Activated B cell treated with CpG ODN at 0.5 μM for 24 hours (primary cell): Measurements from ENCODE around the gene TFPT. TPM values are rescaled to one million over a fixed set of nuclear protein-coding genes. Genes with fewer than 3 reads are reported as not detected.

Experiments used
- ATAC-seq: fragments of 200-7000 bp; cut with Tn5 transposase; one replicate; pipeline ENCODE4 v1.10.0; 2021; ENCODE audit warnings: low read depth, mild to moderate bottlenecking, moderate library complexity
- CTCF ChIA-PET: fragments of 350-600 bp; sonication (Branson Sonifier 250); formaldehyde crosslinking; loops from one replicate; lab custom pipeline; 2021; ENCODE audit warnings: antibody characterized with exemption; lab: Charles Lee
- POLR2A ChIA-PET: fragments of 350-600 bp; sonication (Branson Sonifier 250); formaldehyde crosslinking; loops from one replicate; lab custom pipeline; 2021; ENCODE audit warnings: antibody characterized with exemption; lab: Charles Lee
- DNase-seq: peaks from one replicate; pipeline ENCODE4 v3.0.0; 2022
- H3K27ac Mint-ChIP-seq: one replicate; pipeline ENCODE4 v1.8.0; 2020; ENCODE audit warnings: mixed read lengths
- H3K27me3 Mint-ChIP-seq: one replicate; pipeline ENCODE4 v1.8.0; 2021; ENCODE audit warnings: mixed read lengths
- H3K36me3 Mint-ChIP-seq: one replicate; pipeline ENCODE4 v1.8.0; 2021; ENCODE audit warnings: low read depth, mixed read lengths
- H3K4me1 Mint-ChIP-seq: one replicate; pipeline ENCODE4 v1.8.0; 2021; ENCODE audit warnings: mixed read lengths
- H3K4me3 Mint-ChIP-seq: one replicate; pipeline ENCODE4 v1.8.0; 2020; ENCODE audit warnings: mild to moderate bottlenecking, mixed read lengths
- H3K9me3 Mint-ChIP-seq: one replicate; pipeline ENCODE4 v1.8.0; 2020; ENCODE audit warnings: mixed read lengths
- intact Hi-C: fragments of 100-400 bp; cut with micrococcal nuclease; formaldehyde crosslinking; loops from one replicate; pipeline ENCODE4 v1.15.1; 2024
- total RNA-seq: library from RNA; stranded (reverse); gene quantifications from 2 replicates; pipeline ENCODE4 v1.2.3, GENCODE V29; 2022
- TF ChIP-seq, protein P1 (sequence below): fragments of 200-600 bp; IDR thresholded peaks from one replicate; pipeline ENCODE4 v1.8.0; 2022; ENCODE audit warnings: antibody characterized with exemption, mild to moderate bottlenecking

The TFPT gene
- total RNA-seq, 1 donor from 2014 or later: 17.9 TPM

DNA sequence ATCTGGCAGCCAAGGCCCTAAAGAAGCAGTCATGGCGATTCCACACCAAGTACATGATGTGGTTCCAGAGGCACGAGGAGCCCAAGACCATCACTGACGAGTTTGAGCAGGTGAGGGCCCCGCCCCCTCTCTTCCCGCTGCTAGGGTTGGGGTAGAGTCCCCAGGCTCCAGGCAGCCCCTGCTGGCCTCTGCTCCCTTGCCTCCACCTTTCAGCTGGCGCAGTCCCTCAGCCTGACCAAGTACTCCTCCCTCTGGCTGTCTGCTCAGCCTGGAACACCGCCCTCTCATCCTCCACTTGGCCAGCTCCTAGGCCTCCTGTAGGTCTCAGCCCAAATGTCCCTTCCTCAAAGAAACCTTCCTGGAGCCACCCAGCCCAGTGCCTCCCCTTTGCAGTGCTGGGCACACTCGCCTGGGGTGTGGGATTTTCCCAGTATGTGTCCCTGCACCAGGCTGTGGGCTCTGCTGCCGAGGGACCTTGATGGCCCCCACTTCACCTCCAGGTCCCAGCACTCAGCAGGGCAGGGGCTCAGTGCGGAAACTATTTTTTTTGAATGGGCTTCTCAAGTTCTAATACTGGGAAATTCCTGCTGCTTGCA lies 38.4 kb upstream of the TFPT start:
- no peak for ATAC-seq
- CTCF ChIA-PET: no interaction called here
- POLR2A ChIA-PET: interaction anchor here (1.3 kb wide), 1 partner anchor 17 kb away, joined by 4 read pairs; the partner anchor contains the start of gene CNOT3
- intact Hi-C loops: no loop called here
- no peaks in the 10 kb centered on the region for H3K27me3 Mint-ChIP-seq
- no peak overlapping the region for H3K27ac Mint-ChIP-seq
- no peak overlapping the region for H3K4me3 Mint-ChIP-seq
- peaks cover 11% of the 10 kb centered on the region for H3K4me1 Mint-ChIP-seq
- DNase-seq: no peak
- H3K36me3 Mint-ChIP-seq: peaks cover 84% of the 10 kb centered on the region
- TF ChIP-seq, protein P1, sequence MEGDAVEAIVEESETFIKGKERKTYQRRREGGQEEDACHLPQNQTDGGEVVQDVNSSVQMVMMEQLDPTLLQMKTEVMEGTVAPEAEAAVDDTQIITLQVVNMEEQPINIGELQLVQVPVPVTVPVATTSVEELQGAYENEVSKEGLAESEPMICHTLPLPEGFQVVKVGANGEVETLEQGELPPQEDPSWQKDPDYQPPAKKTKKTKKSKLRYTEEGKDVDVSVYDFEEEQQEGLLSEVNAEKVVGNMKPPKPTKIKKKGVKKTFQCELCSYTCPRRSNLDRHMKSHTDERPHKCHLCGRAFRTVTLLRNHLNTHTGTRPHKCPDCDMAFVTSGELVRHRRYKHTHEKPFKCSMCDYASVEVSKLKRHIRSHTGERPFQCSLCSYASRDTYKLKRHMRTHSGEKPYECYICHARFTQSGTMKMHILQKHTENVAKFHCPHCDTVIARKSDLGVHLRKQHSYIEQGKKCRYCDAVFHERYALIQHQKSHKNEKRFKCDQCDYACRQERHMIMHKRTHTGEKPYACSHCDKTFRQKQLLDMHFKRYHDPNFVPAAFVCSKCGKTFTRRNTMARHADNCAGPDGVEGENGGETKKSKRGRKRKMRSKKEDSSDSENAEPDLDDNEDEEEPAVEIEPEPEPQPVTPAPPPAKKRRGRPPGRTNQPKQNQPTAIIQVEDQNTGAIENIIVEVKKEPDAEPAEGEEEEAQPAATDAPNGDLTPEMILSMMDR: no peak
- H3K9me3 Mint-ChIP-seq: no peaks in the 10 kb centered on the region

DNA sequence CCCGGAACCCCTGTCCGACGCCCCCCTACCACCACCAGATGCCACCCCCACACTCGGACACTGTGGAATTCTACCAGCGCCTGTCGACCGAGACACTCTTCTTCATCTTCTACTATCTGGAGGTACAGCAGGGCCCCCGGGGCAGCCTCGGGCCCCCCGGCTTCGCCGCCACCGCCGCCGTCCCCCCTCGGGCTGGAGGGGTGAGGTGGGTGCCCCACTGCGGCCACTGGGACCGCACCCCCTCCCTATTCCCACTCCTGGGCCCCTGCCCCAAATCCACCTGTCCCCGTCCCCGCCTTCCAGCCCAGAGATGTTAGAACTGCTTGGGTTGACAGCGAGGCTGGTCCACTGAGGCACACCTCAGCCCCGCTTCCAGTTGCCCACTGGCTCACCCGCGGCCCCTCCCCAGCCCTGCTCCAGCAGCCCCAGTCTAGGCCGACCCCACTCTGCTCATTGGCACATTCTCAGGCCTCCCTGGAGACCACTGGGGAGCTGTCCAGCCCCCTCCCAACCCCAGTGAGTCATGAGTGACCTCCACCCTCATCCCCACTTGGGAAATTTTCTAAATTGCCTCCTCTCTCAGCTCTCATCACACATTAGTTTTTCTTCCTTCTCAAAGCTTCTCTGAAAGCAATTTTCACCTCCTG lies 37.5 kb upstream of the TFPT start:
- H3K4me3 Mint-ChIP-seq: no peak overlapping the region

DNA sequence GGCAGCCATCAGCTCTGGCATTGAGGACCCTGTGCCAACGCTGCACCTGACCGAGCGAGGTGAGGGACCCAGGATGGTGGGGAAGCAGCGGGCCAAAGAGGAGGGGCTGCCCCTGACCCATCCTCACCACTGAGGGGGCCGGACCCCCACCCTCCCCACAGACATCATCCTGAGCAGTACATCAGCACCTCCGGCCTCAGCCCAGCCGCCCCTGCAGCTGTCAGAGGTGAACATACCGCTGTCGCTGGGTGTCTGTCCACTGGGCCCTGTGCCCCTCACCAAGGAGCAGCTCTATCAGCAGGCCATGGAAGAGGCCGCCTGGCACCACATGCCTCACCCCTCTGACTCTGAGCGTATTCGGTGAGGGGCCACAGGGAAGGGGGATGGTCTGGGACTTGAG lies 36.8 kb upstream of the TFPT start:
- Mint-ChIP-seq H3K4me3 (no peak overlapping the region), H3K9me3 (no peaks in the 10 kb centered on the region), H3K4me1 (peaks cover 2% of the 10 kb centered on the region), H3K27me3 (no peaks in the 10 kb centered on the region), H3K27ac (no peak overlapping the region), H3K36me3 (peaks cover 84% of the 10 kb centered on the region)
- ChIA-PET CTCF (no interaction called here), POLR2A (interaction anchor here (1.3 to 2.6 kb wide), 2 partner anchors 15 kb away, joined by 4 to 17 read pairs; partner anchors contain the start of gene CNOT3)
- TF ChIP-seq, protein P1: no peak
- no peak for DNase-seq
- ATAC-seq: no peak
- intact Hi-C loops: no loop called here

More for the DNA sequence above, 37.5 kb upstream of the TFPT start:
- ATAC-seq (no peak), DNase-seq (no peak)
- no peaks in the 10 kb centered on the region for H3K27me3 Mint-ChIP-seq
- ChIA-PET CTCF (no interaction called here), POLR2A (interaction anchor here (1.3 kb wide), 1 partner anchor 16 kb away, joined by 4 read pairs; the partner anchor contains the start of gene CNOT3)
- intact Hi-C loops: no loop called here
- no peak overlapping the region for H3K27ac Mint-ChIP-seq
- H3K4me1 Mint-ChIP-seq: peaks cover 2% of the 10 kb centered on the region
- H3K36me3 Mint-ChIP-seq: peaks cover 83% of the 10 kb centered on the region
- TF ChIP-seq, protein P1: no peak
- H3K9me3 Mint-ChIP-seq: no peaks in the 10 kb centered on the region

DNA sequence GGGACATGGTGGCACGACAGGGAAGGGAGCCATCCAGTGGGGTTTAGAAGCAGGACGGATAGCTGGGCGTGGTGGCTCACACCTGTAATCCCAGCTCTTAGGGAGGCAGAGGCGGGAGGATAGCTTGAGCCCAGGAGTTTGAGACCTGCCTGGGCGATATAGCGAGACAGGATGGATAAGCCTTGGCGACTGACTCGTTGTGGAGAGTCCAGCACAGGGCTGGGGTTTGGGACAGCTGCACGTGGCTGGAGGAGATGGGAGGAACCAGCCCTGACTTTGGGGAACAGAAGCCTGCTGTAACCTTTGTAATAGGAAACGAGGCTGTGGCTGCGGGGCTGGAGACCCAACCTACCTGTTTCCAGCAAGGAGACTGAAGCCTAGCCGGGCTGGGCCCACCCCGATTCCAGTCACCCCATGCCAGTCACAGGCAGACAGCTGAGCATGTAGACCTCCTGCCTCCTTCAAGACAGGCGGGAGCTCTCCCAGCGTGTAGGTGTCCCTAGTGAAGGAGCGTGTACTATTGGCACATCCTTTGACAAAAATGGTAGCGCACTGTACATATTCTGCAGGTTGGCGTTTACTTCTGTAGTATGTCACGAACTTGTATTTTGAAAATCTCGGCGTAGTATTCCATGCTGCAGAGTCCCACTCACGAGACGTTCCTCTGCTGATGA lies 36.0 kb upstream of the TFPT start:
- CTCF ChIA-PET: no interaction called here
- no peaks in the 10 kb centered on the region for H3K27me3 Mint-ChIP-seq
- no peak overlapping the region for H3K4me3 Mint-ChIP-seq
- no peak for DNase-seq
- no peak overlapping the region for H3K27ac Mint-ChIP-seq
- no peak for ATAC-seq
- peaks cover 86% of the 10 kb centered on the region for H3K36me3 Mint-ChIP-seq
- H3K9me3 Mint-ChIP-seq: no peaks in the 10 kb centered on the region
- intact Hi-C loops: no loop called here
- POLR2A ChIA-PET: interaction anchor here (0.7 to 2.6 kb wide), 2 partner anchors 14 to 34 kb away, joined by 3 to 17 read pairs; partner anchors contain the start of gene CNOT3
- TF ChIP-seq, protein P1: no peak
- H3K4me1 Mint-ChIP-seq: no peaks in the 10 kb centered on the region
